Fibroblast of mammary gland (primary cell): ENCODE measurements around the gene SRGAP2B.
"Not testable (repeated sequence)": the region's sequence is repeated elsewhere in the genome, so short reads cannot be mapped to it uniquely, and the experiment has no call there.

Source experiments
- DNase-seq: peaks from one replicate; pipeline ENCODE4 v3.0.0-alpha.2; 2010; ENCODE audit warnings: low read depth
- H3K4me3 ChIP-seq: 2 replicates; pipeline ENCODE4 v1.5.1; 2011; ENCODE audit warnings: low read depth, mild to moderate bottlenecking, low read length, moderate library complexity; ENCODE audit not compliant: control insufficient read depth

SRGAP2B gene

GRCh38 chr1:145009928-145010327 is 85.2 kb downstream of the SRGAP2B start:
- DNase-seq, H3K4me3 ChIP-seq: not testable (repeated sequence)

- H3K4me3 ChIP-seq, DNase-seq: not testable (repeated sequence)
These were observed 86.7 kb downstream of the SRGAP2B start for GRCh38 chr1:145008388-145008787.

DNA sequence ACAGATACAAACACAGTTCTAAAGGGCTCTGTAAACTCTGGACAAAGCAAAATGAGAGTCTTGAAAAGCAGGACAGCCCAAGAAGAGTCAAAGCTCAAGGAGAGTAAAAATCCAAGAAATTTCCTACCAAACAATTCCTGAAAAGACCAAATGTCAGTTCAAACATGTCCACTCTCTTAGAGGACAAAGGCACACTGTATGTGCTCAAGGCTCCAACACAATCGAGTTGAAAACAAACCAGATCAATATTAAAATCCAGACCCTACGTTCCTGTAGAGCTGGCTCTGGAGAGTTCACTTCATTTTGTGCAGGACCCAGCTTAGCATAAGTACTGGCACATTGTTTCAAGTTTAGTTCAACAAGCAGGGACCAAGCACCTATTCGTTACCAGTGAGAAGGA is 90.0 kb downstream of the SRGAP2B start:
- H3K4me3 ChIP-seq, DNase-seq: not testable (repeated sequence)

- not testable (repeated sequence) for H3K4me3 ChIP-seq, DNase-seq
These were observed 93.7 kb downstream of the SRGAP2B start for GRCh38 chr1:145001381-145001780.

DNA sequence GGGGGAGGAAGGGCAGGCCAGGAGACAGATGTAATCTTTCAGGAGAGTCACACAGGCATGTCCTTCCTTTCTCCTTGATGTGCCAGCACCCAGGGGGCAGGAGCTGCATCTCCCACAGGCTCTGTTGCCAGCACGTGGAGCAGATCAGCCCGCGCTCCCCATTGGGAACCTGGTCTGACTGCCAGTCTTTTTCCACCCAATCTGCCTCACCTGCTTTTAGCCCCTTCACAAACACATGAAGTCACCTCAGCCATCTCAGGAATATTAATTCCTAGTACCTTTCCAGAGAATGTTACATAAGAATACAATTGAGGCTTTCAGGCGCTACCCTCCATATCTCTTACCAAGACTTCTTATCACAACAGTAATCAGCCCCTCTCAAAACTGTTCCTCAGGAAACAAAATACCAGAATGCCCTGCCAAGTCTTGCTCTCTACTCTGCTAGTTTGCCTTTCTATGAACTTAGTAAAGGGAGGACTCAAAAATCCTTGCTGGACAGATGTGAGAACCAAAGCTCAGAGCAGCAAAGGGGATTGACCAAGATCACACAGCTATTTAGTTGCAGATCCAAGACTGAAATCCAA is 94.3 kb downstream of the SRGAP2B start:
- not testable (repeated sequence) for DNase-seq, H3K4me3 ChIP-seq

DNA sequence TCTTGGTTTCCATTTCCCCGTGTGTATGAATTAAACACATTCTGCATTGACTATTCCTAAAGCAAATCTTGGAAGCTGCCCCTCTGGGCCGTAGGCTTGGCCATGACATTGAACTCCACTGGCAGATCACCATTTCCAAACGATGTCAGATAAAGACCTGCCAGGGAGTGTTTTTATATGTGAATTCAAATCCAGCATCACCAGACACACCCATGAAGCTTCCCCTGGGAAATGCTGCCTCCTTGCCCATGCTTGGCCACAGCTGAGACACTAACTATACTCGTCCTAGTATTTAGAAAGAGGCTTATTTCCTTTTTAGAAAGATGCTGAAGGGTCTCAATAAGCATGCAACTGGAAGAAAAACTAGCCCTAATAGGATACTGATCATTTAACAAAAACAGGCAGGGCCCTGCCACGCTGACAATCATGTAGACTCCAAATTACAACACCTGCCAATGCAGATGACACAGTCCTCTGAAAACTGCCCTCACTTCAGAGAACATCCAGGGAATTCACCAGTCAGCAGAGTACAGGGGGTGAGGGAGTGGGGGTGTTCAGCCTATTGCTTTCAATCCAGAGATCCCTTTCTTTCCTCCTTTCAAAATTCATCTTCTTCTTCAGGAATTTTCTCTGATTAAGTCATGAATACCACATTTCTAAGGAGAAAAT is 94.9 kb downstream of the SRGAP2B start:
- not testable (repeated sequence) for H3K4me3 ChIP-seq

GRCh38 chr1:144998981-144999273 is 96.2 kb downstream of the SRGAP2B start:
- not testable (repeated sequence) for H3K4me3 ChIP-seq, DNase-seq

More for the DNA sequence above, 94.9 kb downstream of the SRGAP2B start:
- DNase-seq: not testable (repeated sequence)

- DNase-seq, H3K4me3 ChIP-seq: not testable (repeated sequence)
These were observed 96.8 kb downstream of the SRGAP2B start for GRCh38 chr1:144998134-144998980.

DNA sequence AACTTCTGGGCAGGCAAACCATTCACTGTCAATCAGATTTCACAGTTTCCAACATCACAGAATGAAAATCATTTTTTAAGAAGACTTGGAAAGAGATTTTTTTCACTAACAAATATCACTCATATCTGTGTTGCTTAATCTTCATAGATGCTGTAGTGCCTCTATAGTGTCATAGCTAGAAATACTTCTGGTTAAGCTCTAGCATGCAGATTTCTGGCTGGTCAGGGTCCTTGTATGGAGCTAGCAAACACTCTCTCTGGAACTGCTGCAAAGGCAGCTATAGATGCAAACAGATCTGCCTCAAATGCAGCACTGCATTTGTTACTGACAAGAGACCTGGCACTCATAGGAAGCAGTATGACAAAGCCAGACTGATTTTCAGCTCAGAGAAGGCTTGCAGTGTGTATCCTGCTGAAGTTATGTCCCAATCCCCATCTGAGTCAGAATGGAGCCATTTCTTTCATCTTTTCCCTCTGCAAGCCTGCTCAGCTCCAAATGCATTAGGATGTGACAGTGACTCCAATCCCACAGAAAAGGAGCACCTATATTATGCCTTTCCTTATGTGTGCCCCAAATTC is 99.2 kb downstream of the SRGAP2B start:
- peak; percentile 57 for DNase-seq
- H3K4me3 ChIP-seq: not testable (repeated sequence)

DNA sequence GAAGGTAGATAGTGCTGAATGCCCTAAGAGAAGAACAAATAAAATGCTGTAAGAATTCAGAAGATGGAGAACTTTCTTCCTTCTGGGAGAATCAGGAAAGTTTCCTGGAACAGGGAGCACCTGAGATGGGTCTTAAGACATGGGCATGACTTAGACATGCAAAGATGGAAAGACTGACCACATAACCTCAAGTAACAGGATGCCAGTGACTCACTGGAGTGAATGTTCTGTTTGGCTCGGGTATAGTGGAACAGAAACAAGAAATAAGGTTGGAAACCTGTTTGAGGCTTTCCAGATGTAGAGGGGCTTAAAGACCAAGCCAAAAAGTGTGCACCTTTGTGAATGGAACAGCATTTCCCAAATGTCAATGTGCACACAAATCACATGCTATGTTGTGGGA is 102.2 kb downstream of the SRGAP2B start:
- not testable (repeated sequence) for H3K4me3 ChIP-seq
- DNase-seq: peak; percentile 75

GRCh38 chr1:144990611-144991010 is 104.5 kb downstream of the SRGAP2B start:
- DNase-seq: not testable (repeated sequence)

GRCh38 chr1:144987131-144987530 is 108.0 kb downstream of the SRGAP2B start:
- H3K4me3 ChIP-seq, DNase-seq: not testable (repeated sequence)

More at GRCh38 chr1:144990611-144991010, 104.5 kb downstream of the SRGAP2B start:
- H3K4me3 ChIP-seq: not testable (repeated sequence)

DNA sequence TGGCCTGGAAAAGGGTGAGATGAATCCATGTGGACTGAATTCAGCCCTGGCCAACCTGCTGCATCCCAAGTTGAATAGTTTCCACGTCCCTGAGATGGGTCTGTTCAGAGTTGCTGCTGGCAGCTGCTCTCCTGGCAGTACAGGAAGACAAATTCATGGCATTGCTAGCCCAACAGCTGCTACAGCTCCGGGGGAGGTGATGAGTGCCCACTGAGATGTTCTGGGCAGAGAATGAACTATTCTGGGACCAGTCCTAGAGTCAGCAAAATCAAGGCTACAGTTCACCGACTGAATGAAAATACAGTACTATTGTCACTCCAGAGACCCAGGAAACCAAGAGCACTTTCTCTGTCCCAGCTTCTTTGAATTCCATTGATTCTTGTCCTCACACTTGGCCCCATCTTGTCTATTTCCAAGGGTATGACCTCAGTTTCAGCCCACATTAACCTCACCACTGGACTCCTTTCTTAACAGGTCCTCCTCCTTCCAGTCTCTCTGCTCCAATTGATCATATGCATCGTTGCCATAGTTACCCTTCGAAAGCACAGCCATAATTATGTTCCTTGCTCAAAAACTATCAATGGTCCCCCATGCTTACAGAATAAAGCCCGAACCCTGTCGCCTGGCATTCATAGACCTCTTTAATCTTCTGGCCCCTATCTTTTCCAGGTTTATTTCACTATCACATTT is 108.8 kb downstream of the SRGAP2B start:
- not testable (repeated sequence) for DNase-seq, H3K4me3 ChIP-seq

DNA sequence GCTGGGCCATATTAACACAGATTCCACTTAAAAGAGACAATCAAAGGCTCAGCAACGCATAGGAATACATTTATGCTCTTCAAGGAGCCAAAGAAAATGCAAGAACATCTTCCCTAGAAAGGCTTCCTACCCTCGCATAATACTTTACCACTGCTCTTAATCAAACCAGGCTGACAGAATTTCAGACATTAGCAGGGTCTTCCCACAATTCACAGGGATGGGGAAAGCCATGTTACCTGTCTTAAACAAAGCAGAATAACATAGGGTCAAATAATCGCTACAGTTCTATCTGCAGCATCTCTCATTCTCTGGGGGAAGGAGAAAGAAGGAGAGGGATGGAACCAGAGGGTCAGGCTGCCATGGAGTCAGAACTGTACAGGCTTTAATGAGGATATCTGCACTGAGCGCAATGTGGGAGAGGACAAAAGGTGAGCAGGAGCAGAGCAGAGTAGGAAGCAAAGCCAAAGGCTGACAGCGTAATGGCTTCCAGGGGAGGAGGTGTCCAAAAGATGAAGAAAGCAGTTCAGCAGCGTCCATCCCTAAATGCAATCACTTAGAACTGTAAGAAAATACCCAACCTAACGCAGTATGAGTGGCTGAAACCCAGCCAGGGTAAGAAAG is 109.5 kb downstream of the SRGAP2B start:
- DNase-seq, H3K4me3 ChIP-seq: not testable (repeated sequence)

DNA sequence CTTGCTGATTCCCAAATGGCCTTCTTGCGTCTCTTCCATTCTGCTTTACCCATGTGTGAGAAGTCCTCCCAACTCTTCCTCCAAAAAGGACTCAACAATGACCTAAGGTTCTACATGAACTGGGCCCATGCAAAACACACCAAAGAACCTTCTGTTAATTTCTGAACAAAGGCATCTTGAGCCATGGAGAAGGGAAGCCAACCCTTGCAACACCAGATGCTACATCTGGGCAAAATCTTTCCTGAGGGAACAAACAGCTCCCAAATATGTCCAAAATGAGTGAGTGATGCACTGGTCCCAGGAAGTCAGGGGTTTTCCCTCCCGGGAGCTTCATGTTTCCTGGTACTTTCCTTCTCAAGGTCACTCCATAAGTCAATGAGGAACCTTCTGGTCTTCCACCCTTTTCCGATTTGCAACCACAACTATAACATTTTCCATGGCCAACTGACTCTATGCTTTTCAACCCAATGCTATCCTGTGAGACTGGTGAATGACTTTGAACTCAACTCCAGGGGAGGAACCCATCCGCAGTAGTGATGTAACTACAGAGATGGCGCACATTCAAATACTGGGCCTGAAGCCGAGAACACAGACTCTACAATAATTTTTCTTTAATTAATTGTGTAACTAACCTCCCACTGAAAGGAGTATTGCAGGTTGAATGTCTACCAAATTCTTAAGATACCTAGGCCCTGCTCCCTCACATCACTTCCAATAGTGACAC is 112.2 kb downstream of the SRGAP2B start:
- not testable (repeated sequence) for H3K4me3 ChIP-seq, DNase-seq

- not testable (repeated sequence) for DNase-seq, H3K4me3 ChIP-seq
These were observed 114.0 kb downstream of the SRGAP2B start for GRCh38 chr1:144981157-144981556.

GRCh38 chr1:144979960-144980595 is 115.0 kb downstream of the SRGAP2B start:
- DNase-seq, H3K4me3 ChIP-seq: not testable (repeated sequence)
